Spinal cord (tissue), 10 donors: ENCODE results near the gene LIAS. TPM values are rescaled to one million over a fixed set of nuclear protein-coding genes. Genes with fewer than 3 reads are reported as not detected.
A peak's percentile ranks its signal among the peaks of the same experiment; 100 is the strongest.

ENCODE experiments used
- DNase-seq, 6 donors: peaks; one replicate each; pipeline versions ENCODE4 v3.0.0 to v3.0.0-alpha.2; 2013 to 2015; ENCODE audit warnings: low spot score in 6 of 6, low read depth in 4 of 6
- H3K27ac ChIP-seq: one replicate; pipeline ENCODE4 v1.5.1; 2013; ENCODE audit warnings: low read depth, low read length, control low read depth
- H3K27me3 ChIP-seq: one replicate; pipeline ENCODE4 v1.6.1; 2013; ENCODE audit warnings: low read length; ENCODE audit not compliant: control insufficient read depth, insufficient read depth
- H3K36me3 ChIP-seq: one replicate; pipeline ENCODE4 v1.6.1; 2013; ENCODE audit warnings: low read length; ENCODE audit not compliant: control insufficient read depth, insufficient read depth
- H3K4me1 ChIP-seq: one replicate; pipeline ENCODE4 v1.6.1; 2013; ENCODE audit warnings: low read length; ENCODE audit not compliant: control insufficient read depth, insufficient read depth
- H3K4me3 ChIP-seq: one replicate; pipeline ENCODE4 v1.5.1; 2013; ENCODE audit warnings: low read depth, low read length, control low read depth
- H3K9me3 ChIP-seq: one replicate; pipeline ENCODE4 v1.6.1; 2013; ENCODE audit warnings: low read length; ENCODE audit not compliant: control insufficient read depth, insufficient read depth
- WGBS: methylation state at CpG from one replicate; pipeline ENCODE4 v1.1.5; 2013; ENCODE audit warnings: missing lambda C conversion rate; ENCODE audit not compliant: insufficient coverage; 5-methylcytosine and 5-hydroxymethylcytosine counted together
- polyA plus RNA-seq, 2 donors: library from polyadenylated mRNA; unstranded; fragments of 120-200 nt; gene quantifications; one replicate each; pipeline ENCODE4 v1.2.1, GENCODE V29; 2013; ENCODE audit not compliant: insufficient read length in 2 of 2
- total RNA-seq, 2 donors: library from RNA; depleted of rRNA in 1 of 2; stranded (reverse); fragments of 120-200 nt in 1 of 2; fragments of >200 nt in 1 of 2; gene quantifications; one replicate each; pipeline versions ENCODE4 v1.2.3 to v1.2.4, GENCODE V29; 2013 to 2014
- donor health status: healthy.

LIAS gene
- total and polyA plus RNA-seq, 4 donors, result 17.2 to 25.4 (median 19.0) TPM

DNA sequence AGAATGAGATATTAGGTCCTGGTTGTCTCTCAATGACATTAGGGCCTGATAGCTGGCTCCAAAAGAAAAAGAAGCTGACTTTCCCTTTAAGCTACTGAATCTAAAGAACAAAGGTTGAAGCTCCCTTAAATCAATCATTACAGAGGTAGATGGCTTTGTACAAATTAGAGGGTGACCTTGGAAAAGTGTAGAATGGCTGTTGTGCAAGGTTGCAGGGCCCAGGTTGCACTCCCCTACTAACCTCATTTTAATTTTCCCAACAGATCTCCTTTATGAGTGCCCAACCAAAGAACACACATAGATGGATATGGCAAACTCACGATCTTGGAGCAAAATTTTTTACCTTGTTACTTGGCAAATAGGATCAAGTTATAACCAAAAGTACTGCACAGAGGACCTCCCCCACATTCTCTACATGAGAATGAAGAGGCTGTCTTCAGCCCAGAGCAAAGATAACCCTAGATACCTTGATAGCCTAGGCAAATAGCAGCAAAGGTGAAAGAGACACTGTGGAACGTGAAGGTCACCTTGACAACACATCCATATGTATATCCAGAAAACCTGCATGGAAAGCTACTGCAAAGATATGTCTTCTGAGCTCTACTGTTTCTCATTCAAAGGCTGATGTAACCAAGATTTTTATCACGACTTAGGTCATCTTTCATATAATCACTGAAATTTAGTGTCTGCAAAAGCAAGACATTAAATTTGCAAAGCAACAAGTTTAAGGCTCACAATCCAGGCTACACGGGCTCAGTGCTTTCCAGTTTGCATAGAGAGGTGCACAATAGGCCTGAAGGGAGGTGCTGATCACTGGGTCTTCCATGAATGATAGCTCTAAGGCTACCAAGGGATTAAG lies 29.2 kb upstream of the LIAS start:
- no peak for DNase-seq
- Histone ChIP-seq H3K4me3 (no peak overlapping the region), H3K27ac (no peak overlapping the region), H3K27me3 (no peaks in the 10 kb centered on the region), H3K36me3 (no peaks in the 10 kb centered on the region), H3K4me1 (no peaks in the 10 kb centered on the region), H3K9me3 (no peaks in the 10 kb centered on the region)
- whole genome bisulfite sequencing, result 50% methylated on average over 2 of the region's 4 CpGs

DNA sequence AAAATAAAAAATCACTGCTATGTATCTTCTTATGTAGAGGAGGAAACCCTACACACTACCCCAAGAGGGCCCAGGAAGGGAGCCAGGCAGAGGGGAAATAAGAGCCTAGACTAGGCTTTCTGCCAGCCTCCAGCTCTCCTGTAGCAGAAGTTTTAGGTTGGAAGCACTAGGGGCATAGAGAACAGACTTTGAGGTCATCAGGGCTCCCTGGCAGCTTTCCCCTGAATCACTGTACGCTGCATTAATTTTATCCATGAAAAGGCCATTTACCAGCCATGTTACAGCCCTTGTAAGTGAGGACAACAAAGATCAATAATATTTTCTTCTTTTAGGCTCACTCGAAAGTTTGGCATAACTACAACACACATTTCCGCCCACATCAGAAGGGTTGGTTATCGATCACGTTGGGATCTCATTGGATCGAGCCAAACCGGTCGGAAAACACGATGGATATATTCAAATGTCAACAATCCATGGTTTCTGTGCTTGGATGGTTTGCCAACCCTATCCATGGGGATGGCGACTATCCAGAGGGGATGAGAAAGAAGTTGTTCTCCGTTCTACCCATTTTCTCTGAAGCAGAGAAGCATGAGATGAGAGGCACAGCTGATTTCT lies 24.9 kb upstream of the LIAS start:
- Histone ChIP-seq H3K4me1 (no peaks in the 10 kb centered on the region), H3K27ac (no peak overlapping the region), H3K4me3 (no peak overlapping the region), H3K27me3 (no peaks in the 10 kb centered on the region), H3K9me3 (no peaks in the 10 kb centered on the region), H3K36me3 (no peaks in the 10 kb centered on the region)
- DNase-seq, result no peak
- 91% methylated on average over 4 of the region's 11 CpGs for WGBS

DNA sequence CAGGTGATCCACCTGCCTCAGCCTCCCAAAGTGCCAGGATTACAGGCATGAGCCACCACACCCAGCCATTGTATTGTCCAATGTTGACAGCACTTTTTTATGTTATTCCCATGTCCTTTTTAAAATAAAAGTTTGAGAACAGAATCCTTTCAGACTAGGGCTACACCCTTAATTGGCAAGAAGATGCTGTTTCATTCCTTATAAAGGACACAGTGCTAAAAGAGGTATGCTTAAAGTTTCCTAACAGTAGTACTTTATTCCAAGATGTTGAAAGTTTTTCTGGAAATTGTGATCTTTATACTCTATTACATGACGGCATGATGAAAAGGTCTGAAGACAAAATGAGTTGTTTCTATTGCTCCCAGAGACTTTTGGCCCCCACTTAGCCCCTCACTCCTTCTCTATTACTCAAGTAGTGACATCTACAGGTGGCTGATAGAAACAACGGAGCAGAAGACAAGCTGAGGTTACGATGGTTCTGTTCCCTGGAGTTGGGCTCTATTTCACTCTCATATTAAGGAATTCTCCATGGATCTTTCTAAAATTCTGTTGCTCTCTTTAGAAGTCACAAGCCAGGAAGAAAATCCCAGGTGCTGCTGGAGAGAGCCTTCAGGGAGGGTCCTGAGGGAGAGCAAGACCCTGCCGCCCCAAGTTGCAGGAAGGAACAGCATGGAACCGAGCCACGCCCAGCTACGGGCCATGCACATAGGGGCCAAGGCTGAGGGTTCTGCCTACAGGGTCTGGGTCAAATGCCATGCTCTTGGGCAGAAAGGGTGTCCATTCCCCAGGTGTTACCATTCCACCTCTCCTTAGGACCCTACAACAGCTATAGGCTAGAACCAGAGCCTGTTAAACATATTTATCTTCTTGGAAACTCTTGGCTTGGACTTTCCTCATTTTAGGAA lies 22.9 kb upstream of the LIAS start:
- Histone ChIP-seq H3K4me3 (no peak overlapping the region), H3K36me3 (no peaks in the 10 kb centered on the region), H3K4me1 (no peaks in the 10 kb centered on the region), H3K27me3 (no peaks in the 10 kb centered on the region), H3K9me3 (no peaks in the 10 kb centered on the region), H3K27ac (no peak overlapping the region)
- DNase-seq, result no peak
- WGBS, result 57% methylated on average over 5 of the region's 7 CpGs

DNA sequence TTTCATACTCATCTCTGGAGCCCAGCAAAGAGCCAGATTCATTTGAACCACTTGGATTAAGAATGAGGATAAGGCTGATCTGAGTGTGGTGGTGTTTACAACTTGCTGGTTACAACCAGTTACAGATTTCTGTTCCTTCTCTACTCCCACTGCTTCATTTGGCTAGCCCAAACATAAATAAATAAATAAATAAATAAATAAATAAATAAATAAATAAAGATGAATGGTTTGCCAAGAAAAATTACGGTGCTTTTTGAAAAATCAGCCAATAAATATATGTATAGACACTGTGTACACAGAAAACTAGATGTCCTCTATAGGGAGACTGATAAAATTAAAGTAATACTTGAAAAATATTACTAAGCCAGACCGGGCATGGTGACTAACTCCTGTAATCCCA lies 17.3 kb upstream of the LIAS start:
- no peaks in the 10 kb centered on the region for H3K9me3 ChIP-seq
- no peaks in the 10 kb centered on the region for H3K27me3 ChIP-seq
- WGBS, result no CpG with 5 or more reads among the region's 2 CpGs
- peaks cover 2% of the 10 kb centered on the region for H3K36me3 ChIP-seq
- no peak for DNase-seq
- H3K4me3 ChIP-seq, result no peak overlapping the region
- H3K27ac ChIP-seq, result no peak overlapping the region
- peaks cover 3% of the 10 kb centered on the region for H3K4me1 ChIP-seq

DNA sequence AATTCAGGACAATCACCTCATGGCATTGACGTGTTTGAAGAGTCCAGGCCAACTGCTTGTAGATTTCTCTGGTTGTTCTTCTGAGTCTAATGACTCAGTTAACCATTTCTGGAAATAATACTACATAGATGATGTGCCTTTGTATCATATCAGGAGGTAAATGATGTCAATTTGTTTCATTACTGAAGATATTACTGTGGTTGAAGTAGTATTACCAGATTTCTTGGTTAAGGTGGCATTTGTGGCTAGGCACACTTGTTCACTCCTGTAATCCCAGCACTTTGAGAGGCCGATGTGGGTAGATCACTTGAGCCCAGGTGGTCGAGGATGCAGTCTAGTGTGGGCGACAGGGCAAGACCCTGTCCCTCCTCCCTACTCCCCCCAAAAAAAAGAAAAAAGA lies 15.9 kb upstream of the LIAS start:
- DNase-seq, result no peak
- no CpG with 5 or more reads among the region's 4 CpGs for WGBS
- H3K27me3 ChIP-seq, result peaks cover 2% of the 10 kb centered on the region
- no peaks in the 10 kb centered on the region for H3K9me3 ChIP-seq
- H3K36me3 ChIP-seq, result peaks cover 4% of the 10 kb centered on the region
- peaks cover 12% of the 10 kb centered on the region for H3K4me1 ChIP-seq
- H3K4me3 ChIP-seq, result no peak overlapping the region
- no peak overlapping the region for H3K27ac ChIP-seq

DNA sequence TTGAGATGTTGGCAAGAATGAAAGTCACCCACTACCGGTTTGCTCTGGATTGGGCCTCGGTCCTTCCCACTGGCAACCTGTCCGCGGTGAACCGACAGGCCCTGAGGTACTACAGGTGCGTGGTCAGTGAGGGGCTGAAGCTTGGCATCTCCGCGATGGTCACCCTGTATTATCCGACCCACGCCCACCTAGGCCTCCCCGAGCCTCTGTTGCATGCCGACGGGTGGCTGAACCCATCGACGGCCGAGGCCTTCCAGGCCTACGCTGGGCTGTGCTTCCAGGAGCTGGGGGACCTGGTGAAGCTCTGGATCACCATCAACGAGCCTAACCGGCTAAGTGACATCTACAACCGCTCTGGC lies 12.4 kb upstream of the LIAS start:
- Histone ChIP-seq H3K4me1 (peaks cover 12% of the 10 kb centered on the region), H3K4me3 (peak overlapping the region; percentile 28), H3K36me3 (peaks cover 9% of the 10 kb centered on the region), H3K27me3 (peaks cover 2% of the 10 kb centered on the region), H3K9me3 (no peaks in the 10 kb centered on the region), H3K27ac (no peak overlapping the region)
- WGBS, result 81% methylated on average over 20 of the region's 20 CpGs
- no peak for DNase-seq

DNA sequence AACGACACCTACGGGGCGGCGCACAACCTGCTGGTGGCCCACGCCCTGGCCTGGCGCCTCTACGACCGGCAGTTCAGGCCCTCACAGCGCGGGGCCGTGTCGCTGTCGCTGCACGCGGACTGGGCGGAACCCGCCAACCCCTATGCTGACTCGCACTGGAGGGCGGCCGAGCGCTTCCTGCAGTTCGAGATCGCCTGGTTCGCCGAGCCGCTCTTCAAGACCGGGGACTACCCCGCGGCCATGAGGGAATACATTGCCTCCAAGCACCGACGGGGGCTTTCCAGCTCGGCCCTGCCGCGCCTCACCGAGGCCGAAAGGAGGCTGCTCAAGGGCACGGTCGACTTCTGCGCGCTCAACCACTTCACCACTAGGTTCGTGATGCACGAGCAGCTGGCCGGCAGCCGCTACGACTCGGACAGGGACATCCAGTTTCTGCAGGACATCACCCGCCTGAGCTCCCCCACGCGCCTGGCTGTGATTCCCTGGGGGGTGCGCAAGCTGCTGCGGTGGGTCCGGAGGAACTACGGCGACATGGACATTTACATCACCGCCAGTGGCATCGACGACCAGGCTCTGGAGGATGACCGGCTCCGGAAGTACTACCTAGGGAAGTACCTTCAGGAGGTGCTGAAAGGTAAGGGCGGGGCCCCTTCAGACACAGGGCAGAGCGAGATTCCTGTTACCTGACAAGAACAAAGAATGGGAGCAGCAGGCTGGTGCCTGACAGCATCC lies 11.8 kb upstream of the LIAS start:
- peaks cover 13% of the 10 kb centered on the region for H3K36me3 ChIP-seq
- DNase-seq, result peak in 2 of 6 donors; percentile 56 to 64
- H3K4me1 ChIP-seq, result peaks cover 12% of the 10 kb centered on the region
- no peaks in the 10 kb centered on the region for H3K9me3 ChIP-seq
- H3K27me3 ChIP-seq, result peaks cover 2% of the 10 kb centered on the region
- H3K4me3 ChIP-seq, result peak overlapping the region; percentile 28
- H3K27ac ChIP-seq, result no peak overlapping the region
- WGBS, result 6% methylated on average over 61 of the region's 61 CpGs

DNA sequence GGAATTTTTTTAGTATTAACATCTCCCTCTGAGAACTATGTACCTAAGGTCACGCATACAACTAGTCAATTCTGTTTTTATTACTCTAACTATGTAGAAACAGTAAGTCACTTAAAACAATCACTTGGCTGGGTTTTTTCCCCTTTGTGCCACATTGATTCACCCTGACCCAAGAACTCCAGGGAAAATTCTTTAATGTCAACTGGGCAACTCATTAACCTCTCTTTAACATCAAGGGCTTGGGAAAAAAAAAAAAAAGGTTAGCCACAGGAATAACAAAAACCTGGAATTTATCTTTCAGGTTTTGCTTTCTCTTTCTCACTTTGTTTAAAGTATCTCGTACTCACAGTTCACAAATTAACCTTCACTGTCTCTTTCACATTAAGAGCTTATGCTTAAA lies 8.2 kb upstream of the LIAS start:
- H3K27me3 ChIP-seq, result peaks cover 2% of the 10 kb centered on the region

DNA sequence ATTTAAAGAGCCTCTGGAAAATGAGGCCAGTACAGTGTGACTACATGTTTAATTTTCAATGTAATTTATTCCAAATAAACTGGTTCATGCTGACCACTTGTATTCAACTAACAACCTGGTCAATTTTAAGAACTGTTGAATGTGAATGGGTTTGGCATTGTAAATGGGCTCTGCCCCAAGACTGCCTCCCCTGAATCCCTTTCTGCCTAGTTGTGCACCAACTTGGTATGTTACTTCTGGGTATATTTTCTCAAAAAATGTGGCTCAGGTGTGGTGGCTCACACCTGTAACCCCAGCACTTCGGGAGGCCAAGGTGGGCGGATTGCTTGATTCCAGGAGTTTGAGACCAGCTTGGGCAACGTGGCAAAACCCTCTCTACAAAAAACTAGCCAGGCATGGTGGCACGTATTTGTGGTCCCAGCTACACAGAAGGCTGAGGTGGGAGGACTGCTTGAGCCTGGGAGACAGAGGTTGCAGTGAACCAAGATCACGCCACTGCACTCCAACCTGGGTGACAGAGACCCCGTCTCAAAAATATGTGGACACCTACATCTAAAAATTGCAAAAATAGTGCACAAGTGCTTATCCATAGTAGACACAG lies 7.3 kb upstream of the LIAS start:
- Histone ChIP-seq H3K4me3 (no peak overlapping the region), H3K27me3 (peaks cover 2% of the 10 kb centered on the region), H3K36me3 (peaks cover 29% of the 10 kb centered on the region), H3K27ac (no peak overlapping the region), H3K9me3 (no peaks in the 10 kb centered on the region), H3K4me1 (peaks cover 9% of the 10 kb centered on the region)
- no peak for DNase-seq
- WGBS, result 93% methylated on average over 3 of the region's 6 CpGs

More for the DNA sequence above, 8.2 kb upstream of the LIAS start:
- H3K4me1 ChIP-seq, result peaks cover 12% of the 10 kb centered on the region
- 55% methylated on average over 1 of the region's 2 CpGs for WGBS
- no peak overlapping the region for H3K4me3 ChIP-seq
- no peak overlapping the region for H3K27ac ChIP-seq
- no peak for DNase-seq
- no peaks in the 10 kb centered on the region for H3K9me3 ChIP-seq
- H3K36me3 ChIP-seq, result peaks cover 29% of the 10 kb centered on the region
